Fibroblast of peridontal ligament (primary cell): ENCODE measurements around the gene CDH15.
"Not testable (repeated sequence)": the region's sequence is repeated elsewhere in the genome, so short reads cannot be mapped to it uniquely, and the experiment has no call there.

Experiments
- DNase-seq: peaks from one replicate; pipeline ENCODE4 v3.0.0-alpha.2; 2010; ENCODE audit errors: extremely low read depth

CDH15 gene

DNA sequence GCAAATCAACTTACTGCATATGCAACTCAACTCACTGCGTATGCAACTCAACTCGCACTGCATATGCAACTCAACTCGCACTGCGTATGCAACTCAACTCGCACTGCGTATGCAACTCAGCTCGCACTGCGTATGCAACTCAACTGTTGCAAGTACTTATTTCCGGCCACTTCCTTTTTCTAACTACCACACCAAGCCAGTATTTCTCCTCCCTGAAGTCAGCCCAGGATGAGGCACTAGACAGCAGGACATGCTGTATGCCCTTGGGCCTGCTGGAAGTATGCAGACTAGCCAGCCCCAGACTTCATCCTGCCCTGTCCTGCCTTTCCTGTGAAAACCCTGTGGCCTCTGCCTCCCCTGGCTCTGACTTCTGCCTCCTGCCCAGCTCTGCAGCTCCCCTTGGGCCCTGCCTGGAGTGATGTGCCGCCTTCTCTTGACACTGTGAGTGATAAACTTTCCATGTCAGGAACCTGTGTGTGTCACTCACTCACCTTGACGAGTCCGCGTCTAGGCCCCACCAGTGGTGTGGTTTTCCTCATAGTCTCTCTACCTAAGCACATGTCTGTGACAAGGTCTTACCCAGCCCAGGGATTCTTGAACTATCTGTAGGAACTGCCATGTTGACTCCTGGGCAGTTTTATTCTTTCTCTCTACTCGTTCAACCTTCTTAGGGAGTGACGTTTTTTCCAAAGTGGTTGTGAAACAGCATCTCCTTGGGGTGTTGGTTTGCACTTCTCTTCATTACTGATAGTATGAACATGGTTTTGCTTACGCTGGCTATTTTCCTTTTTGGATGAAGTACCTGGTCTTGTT is 62.3 kb downstream of the CDH15 start:
- no peak for DNase-seq

- no peak for DNase-seq
Observed at GRCh38 chr16:89237733-89238132, 66.2 kb downstream of the CDH15 start.

- peak; percentile 85 for DNase-seq
Observed at GRCh38 chr16:89241187-89242007, 69.8 kb downstream of the CDH15 start.

GRCh38 chr16:89242795-89243200 is 71.2 kb downstream of the CDH15 start:
- DNase-seq: no peak

DNA sequence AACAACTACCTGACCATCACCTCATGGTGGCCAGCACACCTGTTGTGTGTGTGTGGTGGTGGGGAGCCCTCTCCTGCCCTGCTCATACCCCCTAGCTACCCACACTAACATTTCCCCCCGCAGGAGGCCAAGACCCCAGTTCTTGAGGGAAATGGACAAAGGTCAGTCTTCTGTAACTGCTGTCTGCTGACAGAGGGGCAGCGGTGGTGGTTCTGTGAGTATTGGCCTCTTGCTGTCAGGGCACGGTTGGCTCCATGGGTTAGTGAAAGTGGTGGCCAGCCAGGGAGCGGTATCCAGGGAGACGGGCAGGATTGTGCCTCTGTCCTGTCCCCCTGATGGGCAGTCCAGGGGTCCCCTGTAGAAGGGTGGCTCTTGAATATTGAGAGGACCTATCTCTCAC is 72.1 kb downstream of the CDH15 start:
- no peak for DNase-seq

DNA sequence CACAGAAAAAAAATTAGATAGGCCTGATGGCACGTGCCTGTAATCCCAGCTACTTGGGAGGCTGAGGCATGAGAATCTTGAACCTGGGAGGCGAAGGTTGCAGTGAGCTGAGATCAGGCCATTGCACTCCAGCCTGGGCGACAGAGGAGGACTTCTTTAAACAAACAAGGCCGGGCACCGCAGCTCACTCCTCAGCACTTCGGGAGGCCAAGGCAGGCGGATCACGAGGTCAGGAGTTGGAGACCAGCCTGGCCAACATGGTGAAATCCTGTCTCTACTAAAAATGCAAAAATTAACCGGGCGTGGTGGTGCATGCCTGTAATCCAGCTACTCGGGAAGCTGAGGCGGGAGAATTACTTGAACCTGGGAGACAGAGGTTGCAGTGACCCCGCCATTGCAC is 72.7 kb downstream of the CDH15 start:
- DNase-seq: not testable (repeated sequence)

GRCh38 chr16:89244754-89245153 is 73.2 kb downstream of the CDH15 start:
- no peak for DNase-seq
